GM23248 (cell line): ENCODE measurements around the gene PXDC1. TPM values are rescaled to one million over a fixed set of nuclear protein-coding genes. Genes with fewer than 3 reads are reported as not detected.

Source experiments
- DNase-seq: peaks from one replicate; pipeline ENCODE4 v3.0.0-alpha.2; 2015
- H2AFZ ChIP-seq: fragments of 200-600 bp; sonication (generic); 2 replicates; pipeline ENCODE4 v1.6.1; 2016; ENCODE audit warnings: antibody characterized with exemption
- H3F3A ChIP-seq: fragments of 200-600 bp; sonication (generic); 2 replicates; pipeline ENCODE4 v1.6.1; 2016; ENCODE audit warnings: mild to moderate bottlenecking, antibody characterized with exemption, mixed run types; ENCODE audit not compliant: insufficient read depth
- H3K27ac ChIP-seq: fragments of 200-600 bp; sonication (generic); 2 replicates; pipeline ENCODE4 v1.5.1; 2016; ENCODE audit warnings: mild to moderate bottlenecking
- H3K27me3 ChIP-seq: fragments of 200-600 bp; sonication (generic); replicated peaks from 2 replicates; pipeline ENCODE4 v1.6.1; 2016; ENCODE audit warnings: mild to moderate bottlenecking; ENCODE audit not compliant: insufficient read depth
- H3K36me3 ChIP-seq: fragments of 200-600 bp; sonication (generic); 2 replicates; pipeline ENCODE4 v1.6.1; 2016; ENCODE audit warnings: low read depth, mild to moderate bottlenecking
- H3K4me1 ChIP-seq: fragments of 200-600 bp; sonication (generic); 2 replicates; pipeline ENCODE4 v1.6.1; 2016; ENCODE audit warnings: mild to moderate bottlenecking; ENCODE audit not compliant: insufficient read depth
- H3K4me2 ChIP-seq: fragments of 200-600 bp; sonication (generic); one replicate; pipeline ENCODE4 v1.6.1; 2016; ENCODE audit warnings: mild to moderate bottlenecking; ENCODE audit not compliant: unreplicated experiment
- H3K4me3 ChIP-seq: fragments of 200-600 bp; sonication (generic); 2 replicates; pipeline ENCODE4 v1.5.1; 2016; ENCODE audit warnings: mild to moderate bottlenecking
- H3K79me2 ChIP-seq: fragments of 200-600 bp; sonication (generic); 2 replicates; pipeline ENCODE4 v1.6.1; 2016; ENCODE audit warnings: mild to moderate bottlenecking; ENCODE audit not compliant: insufficient read depth
- H3K9ac ChIP-seq: fragments of 200-600 bp; sonication (generic); 2 replicates; pipeline ENCODE4 v1.6.1; 2016; ENCODE audit warnings: mild to moderate bottlenecking
- H3K9me2 ChIP-seq: fragments of 200-600 bp; sonication (generic); 2 replicates; pipeline ENCODE4 v1.6.1; 2016; ENCODE audit warnings: mixed run types, mild to moderate bottlenecking, moderate library complexity; ENCODE audit not compliant: insufficient read depth
- H3K9me3 ChIP-seq: fragments of 200-600 bp; sonication (generic); one replicate; pipeline ENCODE4 v1.6.1; 2017; ENCODE audit warnings: low read depth
- H4K20me1 ChIP-seq: fragments of 200-600 bp; sonication (generic); 2 replicates; pipeline ENCODE4 v1.6.0; 2016; ENCODE audit not compliant: insufficient read depth
- EZH2 ChIP-seq: fragments of 200-600 bp; sonication (generic); IDR thresholded peaks from 2 replicates; pipeline ENCODE4 v1.6.1; 2018; ENCODE audit warnings: antibody characterized with exemption, mild to moderate bottlenecking; ENCODE audit not compliant: insufficient read depth, poor library complexity, severe bottlenecking
- EZH2phosphoT487 ChIP-seq: fragments of 200-600 bp; sonication (generic); IDR thresholded peaks from 2 replicates; pipeline ENCODE4 v1.6.1; 2018; ENCODE audit warnings: antibody characterized with exemption, moderate library complexity, mild to moderate bottlenecking, low read depth; ENCODE audit not compliant: insufficient read depth
- WGBS, 2 experiments: methylation state at CpG; one replicate each; pipeline ENCODE4 v1.1.6; 2015 to 2017; ENCODE audit warnings: low lambda C conversion rate in 2 of 2, low coverage in 1 of 2; ENCODE audit errors: missing lambda C conversion rate in 2 of 2; 5-methylcytosine and 5-hydroxymethylcytosine counted together
- in situ Hi-C: fragments of 300-500 bp; cut with MboI; formaldehyde crosslinking; loops from 2 replicates; pipeline ENCODE4 v1.15.0; 2020
- polyA plus RNA-seq: library from polyadenylated mRNA; unstranded; fragments of >200 nt; fragmentation: Nextera tagmentation; extraction: Ambion mirVana; gene quantifications from 2 replicates; pipeline ENCODE4 v1.2.1, GENCODE V29; 2016
- total RNA-seq: library from RNA; depleted of rRNA; stranded (reverse); fragments of >200 nt; shearing (Covaris generic); gene quantifications from 2 replicates; pipeline ENCODE4 v1.2.3, GENCODE V29; 2014

The PXDC1 gene
- total and polyA plus RNA-seq, 2 experiments from 2014 or later = 135 to 192 TPM

GRCh38 chr6:3779574-3779849, 28.0 kb upstream of the PXDC1 start:
- in situ Hi-C loops = no loop called here
- 91 to 92% methylated on average over 6 of the region's 6 CpGs for WGBS, 2 experiments

GRCh38 chr6:3778701-3779573, 27.4 kb upstream of the PXDC1 start:
- no peak overlapping the region for H3K4me3 ChIP-seq
- H3K9me2 ChIP-seq = no peaks in the 10 kb centered on the region
- no peaks in the 10 kb centered on the region for H3K4me1 ChIP-seq
- no peaks in the 10 kb centered on the region for H4K20me1 ChIP-seq
- no peaks in the 10 kb centered on the region for H3K36me3 ChIP-seq
- no peaks in the 10 kb centered on the region for H3K27me3 ChIP-seq
- no peaks in the 10 kb centered on the region for H3F3A ChIP-seq
- H3K79me2 ChIP-seq = no peaks in the 10 kb centered on the region
- no peak for DNase-seq
- in situ Hi-C loops = no loop called here
- H2AFZ ChIP-seq = no peak overlapping the region
- no peak overlapping the region for H3K4me2 ChIP-seq
- H3K9ac ChIP-seq = no peak overlapping the region
- 88 to 95% methylated on average over 11 of the region's 11 CpGs for WGBS, 2 experiments
- TF ChIP-seq EZH2phosphoT487 = no peak
- no peak for TF ChIP-seq EZH2
- H3K27ac ChIP-seq = no peak overlapping the region
- H3K9me3 ChIP-seq = no peaks in the 10 kb centered on the region

More at GRCh38 chr6:3779574-3779849, 28.0 kb upstream of the PXDC1 start:
- Histone ChIP-seq H3K9me2 (no peaks in the 10 kb centered on the region), H3F3A (no peaks in the 10 kb centered on the region), H3K4me3 (no peak overlapping the region), H3K4me1 (no peaks in the 10 kb centered on the region), H3K79me2 (no peaks in the 10 kb centered on the region), H3K27ac (no peak overlapping the region), H3K27me3 (no peaks in the 10 kb centered on the region), H3K9me3 (no peaks in the 10 kb centered on the region), H3K36me3 (no peaks in the 10 kb centered on the region), H3K4me2 (no peak overlapping the region), H2AFZ (no peak overlapping the region), H3K9ac (no peak overlapping the region), H4K20me1 (no peaks in the 10 kb centered on the region)
- no peak for DNase-seq
- TF ChIP-seq EZH2 (no peak), EZH2phosphoT487 (no peak)

GRCh38 chr6:3777730-3778461, 26.4 kb upstream of the PXDC1 start:
- no peak for DNase-seq
- H3K9me2 ChIP-seq = no peaks in the 10 kb centered on the region
- no peaks in the 10 kb centered on the region for H3K9me3 ChIP-seq
- no peaks in the 10 kb centered on the region for H3K36me3 ChIP-seq
- in situ Hi-C loops = no loop called here
- no peaks in the 10 kb centered on the region for H4K20me1 ChIP-seq
- TF ChIP-seq EZH2 = no peak
- no peak for TF ChIP-seq EZH2phosphoT487
- H3K4me2 ChIP-seq = no peak overlapping the region
- H3K27ac ChIP-seq = no peak overlapping the region
- 66 to 68% methylated on average over 18 of the region's 18 CpGs for WGBS, 2 experiments
- no peak overlapping the region for H2AFZ ChIP-seq
- H3K27me3 ChIP-seq = no peaks in the 10 kb centered on the region
- no peaks in the 10 kb centered on the region for H3K79me2 ChIP-seq
- no peak overlapping the region for H3K4me3 ChIP-seq
- H3K4me1 ChIP-seq = no peaks in the 10 kb centered on the region
- H3K9ac ChIP-seq = no peak overlapping the region
- H3F3A ChIP-seq = no peaks in the 10 kb centered on the region

GRCh38 chr6:3776881-3777507, 25.5 kb upstream of the PXDC1 start:
- 82 to 86% methylated on average over 6 of the region's 6 CpGs for WGBS, 2 experiments
- no peaks in the 10 kb centered on the region for H3F3A ChIP-seq
- H2AFZ ChIP-seq = no peak overlapping the region
- no peaks in the 10 kb centered on the region for H4K20me1 ChIP-seq
- H3K27me3 ChIP-seq = no peaks in the 10 kb centered on the region
- H3K9ac ChIP-seq = no peak overlapping the region
- no peaks in the 10 kb centered on the region for H3K79me2 ChIP-seq
- no peak overlapping the region for H3K27ac ChIP-seq
- no peaks in the 10 kb centered on the region for H3K4me1 ChIP-seq
- no peaks in the 10 kb centered on the region for H3K36me3 ChIP-seq
- H3K9me3 ChIP-seq = no peaks in the 10 kb centered on the region
- in situ Hi-C loops = no loop called here
- no peak overlapping the region for H3K4me2 ChIP-seq
- DNase-seq = no peak
- H3K9me2 ChIP-seq = no peaks in the 10 kb centered on the region
- TF ChIP-seq EZH2 = no peak
- no peak for TF ChIP-seq EZH2phosphoT487
- no peak overlapping the region for H3K4me3 ChIP-seq
